Measurements from ENCODE around the gene MEX3A.

DNA sequence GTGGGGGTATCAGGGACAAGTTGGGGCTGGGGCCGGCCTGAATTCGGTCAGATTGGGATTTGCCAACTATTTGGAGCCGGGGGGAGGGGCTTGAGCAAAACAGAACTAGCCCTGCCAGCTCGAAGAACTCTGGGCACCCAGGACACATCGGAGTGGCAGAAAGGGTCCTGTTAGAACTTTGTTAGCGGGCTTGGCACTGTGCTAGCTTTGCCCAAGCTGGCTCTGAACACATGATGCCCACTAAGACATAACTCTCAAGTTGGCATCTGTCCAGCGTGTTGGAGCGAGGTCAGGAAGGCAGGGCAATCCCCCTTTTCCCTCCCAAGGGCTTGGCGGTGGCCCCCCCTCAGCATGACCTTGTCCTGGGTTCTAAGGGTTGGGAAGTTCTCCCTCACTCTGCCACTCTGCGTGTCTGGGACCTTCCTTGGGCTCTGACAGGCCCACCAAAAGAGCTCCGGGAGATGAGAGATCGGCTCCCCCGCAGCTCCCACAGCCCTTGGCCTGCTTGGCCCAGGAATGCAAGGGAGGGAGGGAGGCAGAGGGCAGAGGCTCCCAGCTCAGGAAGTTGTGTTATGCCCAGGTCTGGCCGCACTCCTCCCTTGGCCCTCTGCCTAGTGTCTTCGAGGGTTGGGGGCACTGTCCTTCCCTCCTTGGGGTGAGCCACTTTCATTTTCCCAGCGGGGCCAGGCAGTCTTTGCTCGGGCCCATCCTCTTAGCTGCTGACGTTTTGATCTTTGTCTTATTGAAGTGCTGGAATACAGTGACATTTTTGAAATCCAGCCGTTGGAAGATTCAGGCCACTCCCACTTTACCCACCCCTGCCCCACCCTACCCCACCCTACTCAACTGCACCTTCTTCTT is 33.5 kb upstream of the MEX3A start:
- TF ChIP-seq, protein P1, sequence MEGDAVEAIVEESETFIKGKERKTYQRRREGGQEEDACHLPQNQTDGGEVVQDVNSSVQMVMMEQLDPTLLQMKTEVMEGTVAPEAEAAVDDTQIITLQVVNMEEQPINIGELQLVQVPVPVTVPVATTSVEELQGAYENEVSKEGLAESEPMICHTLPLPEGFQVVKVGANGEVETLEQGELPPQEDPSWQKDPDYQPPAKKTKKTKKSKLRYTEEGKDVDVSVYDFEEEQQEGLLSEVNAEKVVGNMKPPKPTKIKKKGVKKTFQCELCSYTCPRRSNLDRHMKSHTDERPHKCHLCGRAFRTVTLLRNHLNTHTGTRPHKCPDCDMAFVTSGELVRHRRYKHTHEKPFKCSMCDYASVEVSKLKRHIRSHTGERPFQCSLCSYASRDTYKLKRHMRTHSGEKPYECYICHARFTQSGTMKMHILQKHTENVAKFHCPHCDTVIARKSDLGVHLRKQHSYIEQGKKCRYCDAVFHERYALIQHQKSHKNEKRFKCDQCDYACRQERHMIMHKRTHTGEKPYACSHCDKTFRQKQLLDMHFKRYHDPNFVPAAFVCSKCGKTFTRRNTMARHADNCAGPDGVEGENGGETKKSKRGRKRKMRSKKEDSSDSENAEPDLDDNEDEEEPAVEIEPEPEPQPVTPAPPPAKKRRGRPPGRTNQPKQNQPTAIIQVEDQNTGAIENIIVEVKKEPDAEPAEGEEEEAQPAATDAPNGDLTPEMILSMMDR (conservative IDR thresholded peaks at IDR 0.05; ENCODE audit: low read length): no peak
- no peak for TF ChIP-seq EZH2phosphoT487 (IDR thresholded peaks at IDR 0.05; ENCODE audit: borderline replicate concordance)
